Left ventricle myocardium inferior (tissue), 1 donor: ENCODE results near the gene TFR2. TPM values are rescaled to one million over a fixed set of nuclear protein-coding genes. Genes with fewer than 3 reads are reported as not detected.
A peak's percentile ranks its signal among the peaks of the same experiment; 100 is the strongest.

Experiments used
- DNase-seq: peaks from one replicate; pipeline ENCODE4 v3.0.0-alpha.2; 2020
- H3K27ac ChIP-seq: fragments of 200-600 bp; replicated peaks from 2 replicates; pipeline ENCODE4 v1.8.0; 2021
- H3K27me3 ChIP-seq: fragments of 200-600 bp; 2 replicates; pipeline ENCODE4 v1.8.0; 2021; ENCODE audit warnings: low read depth
- H3K36me3 ChIP-seq: fragments of 200-600 bp; 2 replicates; pipeline ENCODE4 v1.8.0; 2021
- H3K4me1 ChIP-seq: fragments of 200-600 bp; 2 replicates; pipeline ENCODE4 v1.8.0; 2021
- H3K4me3 ChIP-seq: fragments of 200-600 bp; 2 replicates; pipeline ENCODE4 v1.8.0; 2021; ENCODE audit warnings: mild to moderate bottlenecking, moderate library complexity
- H3K9me3 ChIP-seq: fragments of 200-600 bp; replicated peaks from 2 replicates; pipeline ENCODE4 v1.8.0; 2021
- intact Hi-C: fragments of 100-400 bp; cut with micrococcal nuclease; formaldehyde crosslinking; loops from one replicate; pipeline ENCODE4 v1.11.0; 2022
- total RNA-seq: library from RNA; stranded (reverse); fragmentation: NEBNext Ultra II Directional; extraction: Animal tissue kit (Norgen Biotek cat#: 25700); gene quantifications from one replicate; pipeline ENCODE4 v1.2.1, GENCODE V29; 2021
- TF ChIP-seq, protein P1 (sequence below): fragments of 200-600 bp; IDR thresholded peaks from 2 replicates; pipeline ENCODE4 v1.8.0; 2021; ENCODE audit warnings: antibody characterized with exemption, mild to moderate bottlenecking, borderline replicate concordance
- donor health status: DM: no; HTN: yes; CAD: no; lungs with severe emphysema.

TFR2 gene
- total RNA-seq, 1 donor from 2014 or later = 0.25 TPM

DNA sequence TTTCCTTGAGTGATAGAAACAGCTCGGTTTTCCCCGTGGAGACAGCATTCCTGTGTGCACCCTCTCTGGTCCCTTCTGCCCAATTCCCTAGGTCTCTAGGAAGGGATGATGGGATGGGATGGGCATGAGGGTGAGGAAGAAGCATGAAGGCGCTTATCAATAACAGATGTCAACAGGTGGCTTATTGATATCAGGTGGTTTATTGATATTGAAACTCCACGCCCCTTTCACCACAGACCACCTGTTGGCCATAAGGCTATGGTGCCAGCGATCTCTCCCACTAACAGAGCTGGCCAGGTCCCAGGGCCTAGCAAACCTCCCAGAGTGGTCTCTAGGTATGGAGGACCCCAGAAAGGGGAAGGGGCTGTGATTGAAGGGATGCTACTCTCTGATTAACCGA, 21.1 kb downstream of the TFR2 start:
- intact Hi-C loops = no loop called here
- Histone ChIP-seq H3K9me3 (no peaks in the 10 kb centered on the region), H3K4me3 (no peak overlapping the region), H3K27ac (no peak overlapping the region), H3K27me3 (no peaks in the 10 kb centered on the region), H3K36me3 (no peaks in the 10 kb centered on the region), H3K4me1 (no peaks in the 10 kb centered on the region)
- TF ChIP-seq, protein P1, sequence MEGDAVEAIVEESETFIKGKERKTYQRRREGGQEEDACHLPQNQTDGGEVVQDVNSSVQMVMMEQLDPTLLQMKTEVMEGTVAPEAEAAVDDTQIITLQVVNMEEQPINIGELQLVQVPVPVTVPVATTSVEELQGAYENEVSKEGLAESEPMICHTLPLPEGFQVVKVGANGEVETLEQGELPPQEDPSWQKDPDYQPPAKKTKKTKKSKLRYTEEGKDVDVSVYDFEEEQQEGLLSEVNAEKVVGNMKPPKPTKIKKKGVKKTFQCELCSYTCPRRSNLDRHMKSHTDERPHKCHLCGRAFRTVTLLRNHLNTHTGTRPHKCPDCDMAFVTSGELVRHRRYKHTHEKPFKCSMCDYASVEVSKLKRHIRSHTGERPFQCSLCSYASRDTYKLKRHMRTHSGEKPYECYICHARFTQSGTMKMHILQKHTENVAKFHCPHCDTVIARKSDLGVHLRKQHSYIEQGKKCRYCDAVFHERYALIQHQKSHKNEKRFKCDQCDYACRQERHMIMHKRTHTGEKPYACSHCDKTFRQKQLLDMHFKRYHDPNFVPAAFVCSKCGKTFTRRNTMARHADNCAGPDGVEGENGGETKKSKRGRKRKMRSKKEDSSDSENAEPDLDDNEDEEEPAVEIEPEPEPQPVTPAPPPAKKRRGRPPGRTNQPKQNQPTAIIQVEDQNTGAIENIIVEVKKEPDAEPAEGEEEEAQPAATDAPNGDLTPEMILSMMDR = no peak
- DNase-seq = no peak

DNA sequence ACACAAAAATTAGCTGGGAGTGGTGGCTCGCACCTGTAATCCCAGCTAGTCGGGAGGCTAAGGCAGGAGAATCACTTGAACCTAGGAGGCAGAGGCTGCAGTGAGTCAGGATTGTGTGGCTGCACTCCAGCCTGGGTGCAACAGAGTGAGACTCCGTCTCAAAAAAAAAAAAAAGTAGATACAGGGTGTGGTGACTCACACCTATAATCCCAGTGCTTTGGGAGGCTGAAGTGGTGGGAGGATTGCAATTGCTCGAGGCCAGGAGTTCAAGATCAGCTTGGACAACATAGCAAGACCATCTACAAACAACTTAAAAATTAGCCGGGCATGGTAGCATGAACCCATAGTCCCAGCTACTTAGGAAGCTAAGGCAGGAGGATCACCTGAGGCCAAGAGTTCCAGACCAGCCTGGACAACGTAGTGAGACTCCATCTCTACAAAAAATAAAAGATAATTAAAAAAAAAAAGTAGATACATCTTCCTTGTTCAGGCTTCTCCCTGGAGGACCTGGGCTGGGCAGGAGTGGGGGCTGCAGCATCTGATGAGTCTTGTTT, 27.0 kb downstream of the TFR2 start:
- peaks cover 17% of the 10 kb centered on the region for H3K4me1 ChIP-seq
- H3K9me3 ChIP-seq = no peaks in the 10 kb centered on the region
- TF ChIP-seq, protein P1 = no peak
- H3K27ac ChIP-seq = no peak overlapping the region
- H3K4me3 ChIP-seq = no peak overlapping the region
- H3K27me3 ChIP-seq = no peaks in the 10 kb centered on the region
- intact Hi-C loops = no loop called here
- H3K36me3 ChIP-seq = peaks cover 6% of the 10 kb centered on the region
- no peak for DNase-seq

DNA sequence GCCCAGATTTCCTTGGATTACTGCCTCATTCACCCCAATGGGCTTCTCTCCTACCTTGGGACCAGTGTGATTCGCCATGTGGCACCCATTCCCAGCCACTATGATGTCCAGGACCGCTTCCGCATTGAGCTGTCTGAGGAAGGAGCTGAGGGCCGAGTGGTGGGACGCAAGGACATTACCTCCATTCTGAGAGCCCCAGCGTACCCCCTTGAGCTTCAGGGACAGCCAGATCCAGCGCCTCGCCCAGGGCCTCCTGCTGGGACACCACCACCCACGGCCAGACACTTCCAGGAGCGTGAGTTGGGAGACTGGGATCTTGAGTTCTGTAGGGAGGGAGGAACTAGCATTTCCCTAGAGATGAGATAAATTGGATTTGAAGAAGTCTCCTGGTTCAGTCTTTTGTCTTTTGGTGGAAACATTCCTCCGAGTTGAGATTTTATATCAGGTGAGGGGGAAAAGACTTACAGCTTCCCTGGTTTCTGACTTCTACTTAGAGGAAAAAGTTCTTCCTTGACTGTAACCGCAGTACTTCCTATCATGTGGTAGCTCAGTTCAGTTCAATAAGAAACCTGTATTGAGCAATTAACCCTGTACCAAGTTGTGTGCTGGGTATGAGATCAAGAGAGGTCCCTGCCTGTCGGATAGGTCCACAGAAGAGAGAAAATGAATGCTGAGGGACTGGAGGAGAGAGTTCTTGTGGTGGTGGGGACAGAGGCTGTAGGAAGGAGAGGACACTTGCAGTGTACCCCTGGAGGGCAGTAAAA, 27.8 kb downstream of the TFR2 start:
- H3K9me3 ChIP-seq = no peaks in the 10 kb centered on the region
- TF ChIP-seq, protein P1 = no peak
- peak overlapping the region; percentile 89 for H3K4me3 ChIP-seq
- intact Hi-C loops = no loop called here
- no peak overlapping the region for H3K27ac ChIP-seq
- no peak for DNase-seq
- H3K4me1 ChIP-seq = peaks cover 17% of the 10 kb centered on the region
- H3K36me3 ChIP-seq = peaks cover 6% of the 10 kb centered on the region
- no peaks in the 10 kb centered on the region for H3K27me3 ChIP-seq

DNA sequence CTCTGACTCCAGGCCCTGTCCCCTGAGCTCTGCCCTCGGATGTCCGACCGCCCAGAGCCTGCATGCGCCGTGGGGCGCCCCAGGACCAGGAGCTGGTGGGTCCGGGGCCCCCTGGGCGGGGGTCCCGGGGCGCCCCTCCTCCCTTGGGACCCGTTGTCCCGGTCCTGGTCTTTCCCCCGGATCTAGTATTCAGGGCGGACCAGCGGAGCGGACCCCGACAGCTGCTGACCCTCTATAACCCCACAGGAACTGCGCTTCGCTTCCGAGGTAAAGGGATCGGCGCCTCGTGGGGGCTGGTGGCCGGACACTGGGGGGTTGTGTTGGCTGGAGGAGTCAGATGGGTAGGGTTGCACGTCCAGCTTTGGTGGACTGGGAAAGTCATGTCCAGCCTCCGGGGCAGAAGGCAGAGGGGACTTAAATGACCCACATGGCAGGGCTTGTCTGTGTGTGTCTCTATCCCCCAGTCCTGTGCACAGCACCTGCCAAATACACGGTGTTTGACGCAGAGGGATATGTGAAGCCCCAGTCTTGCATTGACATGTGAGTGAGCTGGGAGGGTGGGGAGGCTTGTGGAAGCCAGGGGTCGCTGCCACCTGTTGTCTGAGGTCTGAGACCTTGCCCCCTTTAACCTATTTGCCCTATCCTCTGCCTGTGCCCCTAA, 28.5 kb downstream of the TFR2 start:
- Histone ChIP-seq H3K4me3 (peak overlapping the region; percentile 89), H3K27me3 (no peaks in the 10 kb centered on the region), H3K9me3 (no peaks in the 10 kb centered on the region), H3K36me3 (peaks cover 6% of the 10 kb centered on the region), H3K4me1 (peaks cover 17% of the 10 kb centered on the region), H3K27ac (peak overlapping the region; percentile 98)
- TF ChIP-seq, protein P1 = no peak
- intact Hi-C loops = no loop called here
- no peak for DNase-seq

- H3K4me1 ChIP-seq = peaks cover 17% of the 10 kb centered on the region
- TF ChIP-seq, protein P1 = no peak
- no peaks in the 10 kb centered on the region for H3K27me3 ChIP-seq
- peak; percentile 98 for DNase-seq
- H3K27ac ChIP-seq = peak within 1 kb of the TSS; percentile 98
- peaks cover 6% of the 10 kb centered on the region for H3K36me3 ChIP-seq
- intact Hi-C loops = no loop called here
- no peaks in the 10 kb centered on the region for H3K9me3 ChIP-seq
- H3K4me3 ChIP-seq = peak within 1 kb of the TSS; percentile 89
Observed at GRCh38 chr7:100611983-100612729, 29.2 kb downstream of the TFR2 start, which contains the start of gene MOSPD3. Gene MOSPD3, plus strand, starts transcription at chr7:100612540. Its CDS starts 252 bp downstream, at chr7:100612792.
